Spinal cord (tissue), 10 donors: ENCODE results near the gene KIF5C. TPM values are rescaled to one million over a fixed set of nuclear protein-coding genes. Genes with fewer than 3 reads are reported as not detected.

Source experiments
- DNase-seq, 6 donors: peaks; one replicate each; pipeline versions ENCODE4 v3.0.0 to v3.0.0-alpha.2; 2013 to 2015; ENCODE audit warnings: low spot score in 6 of 6, low read depth in 4 of 6
- H3K27ac ChIP-seq: one replicate; pipeline ENCODE4 v1.5.1; 2013; ENCODE audit warnings: low read depth, low read length, control low read depth
- H3K27me3 ChIP-seq: one replicate; pipeline ENCODE4 v1.6.1; 2013; ENCODE audit warnings: low read length; ENCODE audit not compliant: control insufficient read depth, insufficient read depth
- H3K36me3 ChIP-seq: one replicate; pipeline ENCODE4 v1.6.1; 2013; ENCODE audit warnings: low read length; ENCODE audit not compliant: control insufficient read depth, insufficient read depth
- H3K4me1 ChIP-seq: one replicate; pipeline ENCODE4 v1.6.1; 2013; ENCODE audit warnings: low read length; ENCODE audit not compliant: control insufficient read depth, insufficient read depth
- H3K4me3 ChIP-seq: one replicate; pipeline ENCODE4 v1.5.1; 2013; ENCODE audit warnings: low read depth, low read length, control low read depth
- H3K9me3 ChIP-seq: one replicate; pipeline ENCODE4 v1.6.1; 2013; ENCODE audit warnings: low read length; ENCODE audit not compliant: control insufficient read depth, insufficient read depth
- WGBS: methylation state at CpG from one replicate; pipeline ENCODE4 v1.1.5; 2013; ENCODE audit warnings: missing lambda C conversion rate; ENCODE audit not compliant: insufficient coverage; 5-methylcytosine and 5-hydroxymethylcytosine counted together
- polyA plus RNA-seq, 2 donors: library from polyadenylated mRNA; unstranded; fragments of 120-200 nt; gene quantifications; one replicate each; pipeline ENCODE4 v1.2.1, GENCODE V29; 2013; ENCODE audit not compliant: insufficient read length in 2 of 2
- total RNA-seq, 2 donors: library from RNA; depleted of rRNA in 1 of 2; stranded (reverse); fragments of 120-200 nt in 1 of 2; fragments of >200 nt in 1 of 2; gene quantifications; one replicate each; pipeline versions ENCODE4 v1.2.3 to v1.2.4, GENCODE V29; 2013 to 2014
- donor health status: healthy.

KIF5C gene
- total and polyA plus RNA-seq, 4 donors, result 79.2 to 279 (median 210) TPM

GRCh38 chr2:149064365-149064841, 189.4 kb downstream of the KIF5C start:
- H3K9me3 ChIP-seq, result no peaks in the 10 kb centered on the region
- H3K4me3 ChIP-seq, result no peak overlapping the region
- peak in 1 of 6 donors; percentile 60 for DNase-seq
- no peaks in the 10 kb centered on the region for H3K36me3 ChIP-seq
- H3K27ac ChIP-seq, result no peak overlapping the region
- WGBS, result 16% methylated on average over 2 of the region's 3 CpGs
- peaks cover 3% of the 10 kb centered on the region for H3K4me1 ChIP-seq
- H3K27me3 ChIP-seq, result no peaks in the 10 kb centered on the region

- Histone ChIP-seq H3K27me3 (no peaks in the 10 kb centered on the region), H3K36me3 (no peaks in the 10 kb centered on the region), H3K4me1 (peaks cover 3% of the 10 kb centered on the region), H3K27ac (no peak overlapping the region), H3K4me3 (no peak overlapping the region), H3K9me3 (no peaks in the 10 kb centered on the region)
- WGBS, result no CpG with 5 or more reads among the region's 5 CpGs
- DNase-seq, result no peak
These were observed 190.0 kb downstream of the KIF5C start for GRCh38 chr2:149064856-149065630.

GRCh38 chr2:149068225-149068995, 193.4 kb downstream of the KIF5C start:
- Histone ChIP-seq H3K4me3 (no peak overlapping the region), H3K9me3 (no peaks in the 10 kb centered on the region), H3K4me1 (peaks cover 3% of the 10 kb centered on the region), H3K27me3 (no peaks in the 10 kb centered on the region), H3K27ac (no peak overlapping the region), H3K36me3 (no peaks in the 10 kb centered on the region)
- WGBS, result 90% methylated on average over 4 of the region's 6 CpGs
- no peak for DNase-seq

GRCh38 chr2:149068996-149069888, 194.2 kb downstream of the KIF5C start:
- 60% methylated on average over 1 of the region's 5 CpGs for WGBS
- no peak for DNase-seq
- Histone ChIP-seq H3K9me3 (no peaks in the 10 kb centered on the region), H3K4me1 (peaks cover 3% of the 10 kb centered on the region), H3K27ac (no peak overlapping the region), H3K27me3 (no peaks in the 10 kb centered on the region), H3K4me3 (no peak overlapping the region), H3K36me3 (no peaks in the 10 kb centered on the region)

GRCh38 chr2:149070681-149071320, 195.8 kb downstream of the KIF5C start:
- no peaks in the 10 kb centered on the region for H3K36me3 ChIP-seq
- DNase-seq, result peak in 2 of 6 donors; percentile 40 to 70
- H3K9me3 ChIP-seq, result no peaks in the 10 kb centered on the region
- H3K4me1 ChIP-seq, result no peaks in the 10 kb centered on the region
- H3K27ac ChIP-seq, result no peak overlapping the region
- no peaks in the 10 kb centered on the region for H3K27me3 ChIP-seq
- H3K4me3 ChIP-seq, result no peak overlapping the region
- 43% methylated on average over 1 of the region's 9 CpGs for WGBS

- no peak overlapping the region for H3K4me3 ChIP-seq
- H3K27me3 ChIP-seq, result no peaks in the 10 kb centered on the region
- H3K4me1 ChIP-seq, result no peaks in the 10 kb centered on the region
- H3K36me3 ChIP-seq, result no peaks in the 10 kb centered on the region
- no peak for DNase-seq
- H3K9me3 ChIP-seq, result no peaks in the 10 kb centered on the region
- 60% methylated on average over 1 of the region's 2 CpGs for WGBS
- H3K27ac ChIP-seq, result no peak overlapping the region
These were observed 200.1 kb downstream of the KIF5C start for GRCh38 chr2:149075105-149075504.

- no peak for DNase-seq
- H3K9me3 ChIP-seq, result no peaks in the 10 kb centered on the region
- no peaks in the 10 kb centered on the region for H3K36me3 ChIP-seq
- 42% methylated on average over 9 of the region's 10 CpGs for WGBS
- H3K4me3 ChIP-seq, result no peak overlapping the region
- H3K27ac ChIP-seq, result no peak overlapping the region
- H3K27me3 ChIP-seq, result no peaks in the 10 kb centered on the region
- no peaks in the 10 kb centered on the region for H3K4me1 ChIP-seq
These were observed 200.8 kb downstream of the KIF5C start for GRCh38 chr2:149075853-149076252.
